Measurements from ENCODE around the gene PDP2. TPM values are rescaled to one million over a fixed set of nuclear protein-coding genes. Genes with fewer than 3 reads are reported as not detected.
A peak's percentile ranks its signal among the peaks of the same experiment; 100 is the strongest.

PDP2 gene
- total and polyA plus RNA-seq, 2 donors (not counting 3 experiments of a cell fraction or from before 2014, with no cell fraction given) = 4.4 to 9.3 TPM

- Histone ChIP-seq H3K9ac (replicated peaks; ENCODE audit: extremely low read depth, insufficient read depth, low read length) (no peak overlapping the region), H3K79me2 (ENCODE audit: control insufficient read depth, insufficient read depth, low read length) (no peaks in the 10 kb centered on the region), H3K27me3 (ENCODE audit: control insufficient read depth in 2 of 2, insufficient read depth in 2 of 2, low read length in 2 of 2) (peaks cover 0 to 2% of the 10 kb centered on the region in 2 experiments), H3K36me3 (ENCODE audit: control insufficient read depth in 2 of 2, extremely low read depth in 1 of 2, insufficient read depth in 2 of 2, low read length in 2 of 2) (no peaks in the 10 kb centered on the region), H3K27ac (ENCODE audit: insufficient read depth, low read depth, low read length) (no peak overlapping the region), H3K9me3 (replicated peaks; ENCODE audit: control insufficient read depth, insufficient read depth, low read length) (no peaks in the 10 kb centered on the region), H3K4me2 (ENCODE audit: insufficient read depth, low read length) (peak overlapping the region; percentile 21), H4K20me1 (replicated peaks; ENCODE audit: control insufficient read depth, extremely low read depth, insufficient read depth, low read length) (no peaks in the 10 kb centered on the region), H2AFZ (ENCODE audit: low read depth, low read length) (peak overlapping the region; percentile 2), H3K4me1 (ENCODE audit: control insufficient read depth, extremely low read depth, insufficient read depth, low read length) (peaks cover 12% of the 10 kb centered on the region), H3K4me3 (replicated peaks in 1 of 3; ENCODE audit: insufficient read depth in 1 of 3, low read depth in 1 of 3, low read length in 3 of 3) (no peak overlapping the region), H3K9me1 (replicated peaks; ENCODE audit: control insufficient read depth, extremely low read depth, insufficient read depth, low read length) (no peaks in the 10 kb centered on the region)
- dilution Hi-C loops (cut with MboI; ENCODE audit: extremely low pct_ligation_motif_present, low sequenced_read_pairs) (no loop called here), intact Hi-C loops (cut with micrococcal nuclease) (loop anchor here (1.0 kb wide), 4 partner anchors 42 to 211 kb away; no protein-coding TSS in a partner anchor)
- CTCF ChIA-PET = interaction anchor here (0.7 to 3.7 kb wide), 33 partner anchors 9 to 466 kb away, joined by 3 to 69 read pairs (median 4); partner anchors contain the start of genes CA7, CMTM2 and NAE1
- FAIRE-seq = peak; percentile 98
- DNase-seq (ENCODE audit: low read depth, low spot score) = peak; percentile 96
- TF ChIP-seq MYC (IDR thresholded peaks at IDR 0.05; ENCODE audit: low read depth, low read length) = no peak
- no peak for TF ChIP-seq EZH2 (IDR thresholded peaks at IDR 0.05; ENCODE audit: borderline replicate concordance, low read depth, low read length, severe bottlenecking)
- peak; percentile 94 for TF ChIP-seq POLR2AphosphoS5 (IDR thresholded peaks at IDR 0.05; ENCODE audit: insufficient read depth, low read depth, low read length)
- TF ChIP-seq FOS (IDR thresholded peaks at IDR 0.05; ENCODE audit: borderline replicate concordance, insufficient read depth, low read length) = peak; percentile 95
- peak; percentile 23 for TF ChIP-seq MAX (IDR thresholded peaks at IDR 0.05; ENCODE audit: insufficient read depth, insufficient read length)
- TF ChIP-seq GATA2 (IDR thresholded peaks at IDR 0.05; ENCODE audit: insufficient read depth, insufficient read length, low read depth, low read length) = no peak
- TF ChIP-seq POLR2A (IDR thresholded peaks at IDR 0.05; ENCODE audit: low read depth, low read length) = peak; percentile 58
- TF ChIP-seq JUN (IDR thresholded peaks at IDR 0.05; ENCODE audit: borderline replicate concordance, insufficient read depth, insufficient read length, low read depth) = peak; percentile 94
- peak; percentile 99 for TF ChIP-seq CTCF (IDR thresholded peaks at IDR 0.05; ENCODE audit: extremely low read depth in 1 of 2, insufficient read depth in 1 of 2, low read depth in 1 of 2, low read length in 2 of 2)
- no TSS peak for BruUV-seq (replicated peaks)
- POLR2A ChIA-PET = interaction anchor here (0.5 to 1.2 kb wide), 3 partner anchors 42 to 135 kb away, joined by 3 to 11 read pairs (median 6); partner anchors contain the start of genes CIAO2B and NAE1
Measured at GRCh38 chr16:66872943-66873684, 7.2 kb upstream of the PDP2 start.
